Jurkat, Clone E6-1 (cell line): ENCODE results near the gene PYGM.
"Not testable (repeated sequence)": the region's sequence is repeated elsewhere in the genome, so short reads cannot be mapped to it uniquely, and the experiment has no call there.

Experiments
- DNase-seq: peaks from one replicate; pipeline ENCODE4 v3.0.0-alpha.2; 2011; ENCODE audit warnings: low read depth, low spot score
- H3K4me3 ChIP-seq: 2 replicates; pipeline ENCODE4 v1.5.1; 2011; ENCODE audit warnings: mild to moderate bottlenecking, low read length, control low read depth, moderate library complexity

PYGM gene

GRCh38 chr11:64712430-64713015 lies 47.3 kb downstream of the PYGM start:
- no peak for DNase-seq
- H3K4me3 ChIP-seq, result no peak overlapping the region

DNA sequence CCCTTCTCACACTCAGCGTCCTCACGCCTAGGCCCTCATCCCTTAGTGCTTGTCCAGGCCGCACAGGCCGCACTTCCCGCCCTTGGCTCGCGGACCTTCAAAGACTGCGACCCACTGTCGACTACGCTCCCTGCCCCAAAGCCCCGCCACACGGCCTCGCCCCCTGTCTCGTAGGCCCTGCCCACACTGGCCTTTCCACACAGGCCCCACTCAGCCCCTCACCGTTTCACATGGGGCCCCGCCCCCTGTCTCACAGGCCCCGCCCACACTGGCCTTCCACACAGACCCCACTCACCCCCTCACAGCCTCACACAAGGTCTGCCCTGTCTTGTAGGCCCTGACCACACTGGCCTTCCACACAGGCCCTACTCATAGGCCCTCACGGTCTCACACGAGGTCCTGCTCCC lies 47.8 kb downstream of the PYGM start:
- no peak for DNase-seq
- no peak overlapping the region for H3K4me3 ChIP-seq

DNA sequence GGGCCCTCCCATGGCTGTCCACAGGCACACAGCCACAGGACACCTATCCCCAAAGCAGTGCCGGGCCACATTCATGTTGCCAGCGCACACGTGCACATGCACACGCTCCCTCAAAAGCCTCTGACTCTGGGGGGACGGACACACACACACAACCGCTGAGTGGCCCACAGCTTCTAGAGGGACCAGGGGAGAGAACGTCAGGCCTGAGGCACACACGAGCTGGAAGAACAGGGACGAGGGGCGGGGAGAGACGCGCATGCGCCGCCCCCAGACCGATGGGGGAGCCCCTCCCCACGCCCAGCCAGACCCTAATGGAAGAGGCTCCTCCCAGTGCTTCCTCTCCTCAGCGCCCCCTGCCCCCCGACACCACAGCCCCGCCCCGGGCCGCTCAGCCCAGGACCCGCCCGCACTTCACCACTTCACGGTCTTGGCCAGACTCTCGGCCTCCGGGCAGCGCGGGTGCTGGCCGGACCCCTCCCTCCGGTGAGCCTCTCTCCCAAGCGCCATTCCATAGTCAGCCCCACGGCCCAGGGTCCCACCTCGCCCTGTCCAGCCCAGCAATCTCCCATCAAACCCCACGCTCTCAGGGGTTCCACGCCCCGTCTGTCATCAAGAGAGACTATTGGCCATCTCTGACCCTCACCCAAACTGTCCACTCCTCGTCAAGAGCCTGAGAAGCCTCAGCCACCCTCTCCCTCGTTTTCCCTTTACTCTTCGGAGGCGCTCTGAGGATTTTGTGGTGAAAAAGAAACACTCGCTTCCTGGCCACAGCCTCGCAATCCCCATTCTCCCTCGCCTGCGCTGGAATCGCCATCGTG lies 48.4 kb downstream of the PYGM start:
- DNase-seq, result no peak
- H3K4me3 ChIP-seq, result no peak overlapping the region

- DNase-seq, result no peak
- no peak overlapping the region for H3K4me3 ChIP-seq
These were observed 49.2 kb downstream of the PYGM start for GRCh38 chr11:64710418-64711137.

DNA sequence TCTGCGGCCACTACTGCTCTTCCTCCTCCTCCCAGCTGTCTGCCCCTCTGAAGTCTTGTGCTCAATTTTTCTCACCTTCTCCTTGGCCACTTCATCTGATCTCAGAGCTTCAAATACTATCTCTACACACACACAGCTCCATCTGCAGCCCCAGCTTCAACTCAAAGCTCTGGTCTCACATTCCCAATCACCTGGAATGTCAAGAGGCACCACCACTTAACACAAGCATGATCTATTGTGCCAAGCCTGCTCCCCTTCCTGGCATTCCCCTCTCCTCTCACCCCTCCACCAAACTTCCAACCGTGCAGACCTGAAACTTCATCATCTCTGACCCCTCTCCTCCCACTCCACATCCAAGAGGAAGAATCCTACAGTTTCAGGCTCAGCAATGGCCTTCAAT lies 54.3 kb downstream of the PYGM start:
- H3K4me3 ChIP-seq, result no peak overlapping the region
- no peak for DNase-seq

- DNase-seq, result no peak
- no peak overlapping the region for H3K4me3 ChIP-seq
These were observed 56.7 kb downstream of the PYGM start for GRCh38 chr11:64703048-64703447.

GRCh38 chr11:64701956-64702355 lies 57.8 kb downstream of the PYGM start:
- H3K4me3 ChIP-seq, DNase-seq: not testable (repeated sequence)

DNA sequence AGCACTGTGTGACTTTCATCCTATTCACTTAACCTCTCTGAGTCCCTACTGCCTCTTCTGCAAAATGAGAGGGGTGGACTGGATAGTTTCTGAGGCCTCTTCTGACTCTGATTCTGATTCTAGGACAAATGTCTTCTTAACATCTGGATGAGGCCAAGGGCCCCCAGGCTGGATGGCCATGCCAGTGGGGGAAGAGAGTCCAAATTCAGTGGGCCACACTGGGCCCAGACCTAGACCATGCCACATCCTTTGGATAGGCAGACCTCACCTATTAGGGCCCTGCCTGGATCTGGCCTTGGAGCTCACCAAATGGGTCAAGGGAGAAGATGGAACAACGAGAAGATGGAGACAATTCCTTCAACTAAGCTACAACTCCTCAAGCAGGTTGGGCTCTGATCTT lies 61.3 kb downstream of the PYGM start:
- no peak overlapping the region for H3K4me3 ChIP-seq
- DNase-seq, result no peak

GRCh38 chr11:64697663-64698375 lies 62.0 kb downstream of the PYGM start:
- no peak overlapping the region for H3K4me3 ChIP-seq
- no peak for DNase-seq
